Vagina (tissue), 1 donor: ENCODE measurements around the gene SLC18A3. TPM values are rescaled to one million over a fixed set of nuclear protein-coding genes. Genes with fewer than 3 reads are reported as not detected.

ENCODE experiments used
- total RNA-seq: library from RNA; depleted of rRNA; stranded (reverse); fragments of >200 nt; gene quantifications from one replicate; pipeline ENCODE4 v1.2.3, GENCODE V29; 2016

SLC18A3 gene
- total RNA-seq, 1 donor from 2014 or later = 0.49 TPM

Other genes with a start within 250 kb of the SLC18A3 start
- gene DRGX, start 214.2 kb upstream of the SLC18A3 start, total RNA-seq = not detected
- 15.2 TPM for gene ERCC6, start 71.2 kb upstream of the SLC18A3 start, total RNA-seq
- gene CHAT, start 3.7 kb downstream of the SLC18A3 start, total RNA-seq = not detected
- not detected for gene C10orf53, start 69.3 kb downstream of the SLC18A3 start, total RNA-seq
- gene OGDHL, start 152.0 kb downstream of the SLC18A3 start, total RNA-seq = 3.4 TPM